Liver (tissue), 9 donors: ENCODE data around the gene OTUD1. TPM values are rescaled to one million over a fixed set of nuclear protein-coding genes. Genes with fewer than 3 reads are reported as not detected.

ENCODE experiments used
- DNase-seq: peaks from one replicate; pipeline ENCODE4 v3.0.0-alpha.2; 2017; ENCODE audit warnings: low spot score
- H3K27ac ChIP-seq, 2 donors: one replicate each; pipeline ENCODE4 v1.7.0; 2013; ENCODE audit warnings: inconsistent platforms in 2 of 2, low read length in 2 of 2, control low read depth in 1 of 2, low read depth in 1 of 2, mild to moderate bottlenecking in 1 of 2
- H3K27me3 ChIP-seq, 4 donors: one replicate each; pipeline versions ENCODE4 v1.6.1 to v1.7.0; 2013; ENCODE audit warnings: low read length in 3 of 4, inconsistent platforms in 1 of 4, mild to moderate bottlenecking in 1 of 4, moderate library complexity in 1 of 4; ENCODE audit not compliant: control insufficient read depth in 4 of 4, insufficient read depth in 4 of 4
- H3K36me3 ChIP-seq, 4 donors: one replicate each; pipeline versions ENCODE4 v1.6.1 to v1.7.0; 2013; ENCODE audit warnings: low read length in 3 of 4, mild to moderate bottlenecking in 3 of 4, low read depth in 1 of 4, moderate library complexity in 1 of 4; ENCODE audit not compliant: control insufficient read depth in 4 of 4, insufficient read depth in 3 of 4
- H3K4me1 ChIP-seq, 4 donors: one replicate each; pipeline versions ENCODE4 v1.6.1 to v1.7.0; 2013; ENCODE audit warnings: low read length in 3 of 4, mild to moderate bottlenecking in 3 of 4, moderate library complexity in 1 of 4; ENCODE audit not compliant: control insufficient read depth in 4 of 4, insufficient read depth in 4 of 4
- H3K4me3 ChIP-seq, 3 donors: one replicate each; pipeline versions ENCODE4 v1.6.1 to v1.7.0; 2013; ENCODE audit warnings: low read length in 3 of 3, control low read depth in 1 of 3, low read depth in 1 of 3, mild to moderate bottlenecking in 1 of 3
- H3K9ac ChIP-seq, 2 donors: one replicate each; pipeline ENCODE4 v1.7.0; 2013; ENCODE audit warnings: low read length in 2 of 2, mild to moderate bottlenecking in 2 of 2, moderate library complexity in 2 of 2, control low read depth in 1 of 2, low read depth in 1 of 2
- H3K9me3 ChIP-seq, 4 donors: one replicate each; pipeline versions ENCODE4 v1.6.1 to v1.7.0; 2013; ENCODE audit warnings: low read length in 3 of 4; ENCODE audit not compliant: control insufficient read depth in 4 of 4
- CTCF ChIP-seq: fragments of 150-350 bp; IDR thresholded peaks from 2 replicates; pipeline ENCODE4 v1.5.1; 2017; ENCODE audit warnings: improper control_type of control experiment, low read depth, low read length; ENCODE audit not compliant: missing input control
- EGR1 ChIP-seq, 2 donors: IDR thresholded peaks; 2 replicates each; pipeline ENCODE4 v1.6.1; 2016 to 2018; ENCODE audit warnings: antibody characterized with exemption in 2 of 2, low read depth in 2 of 2
- FOXA1 ChIP-seq: IDR thresholded peaks from 2 replicates; pipeline ENCODE4 v1.6.1; 2016; ENCODE audit warnings: antibody characterized with exemption
- FOXA2 ChIP-seq: IDR thresholded peaks from 2 replicates; pipeline ENCODE4 v1.6.1; 2016; ENCODE audit warnings: antibody characterized with exemption
- GABPA ChIP-seq, 2 donors: IDR thresholded peaks in 1 of 2; conservative IDR thresholded peaks in 1 of 2; 2 replicates each; pipeline ENCODE4 v1.6.1; 2016; ENCODE audit warnings: antibody characterized with exemption in 2 of 2, mild to moderate bottlenecking in 1 of 2, moderate library complexity in 1 of 2
- HNF4A ChIP-seq, 2 donors: conservative IDR thresholded peaks; 2 replicates each; pipeline ENCODE4 v1.6.1; 2016; ENCODE audit warnings: antibody characterized with exemption in 2 of 2, mild to moderate bottlenecking in 2 of 2
- HNF4G ChIP-seq: IDR thresholded peaks from 2 replicates; pipeline ENCODE4 v1.6.1; 2016; ENCODE audit warnings: antibody characterized with exemption
- JUND ChIP-seq, 2 donors: IDR thresholded peaks; 2 replicates each; pipeline ENCODE4 v1.6.1; 2016; ENCODE audit warnings: antibody characterized with exemption in 2 of 2
- NR2F2 ChIP-seq: IDR thresholded peaks from 2 replicates; pipeline ENCODE4 v1.6.1; 2016; ENCODE audit warnings: antibody characterized with exemption
- RAD21 ChIP-seq, 2 donors: IDR thresholded peaks; 2 replicates each; pipeline ENCODE4 v1.6.1; 2016; ENCODE audit warnings: antibody characterized with exemption in 2 of 2, mild to moderate bottlenecking in 2 of 2
- RXRA ChIP-seq, 2 donors: IDR thresholded peaks; 2 replicates each; pipeline ENCODE4 v1.6.1; 2017 to 2018; ENCODE audit warnings: antibody characterized with exemption in 2 of 2, mild to moderate bottlenecking in 1 of 2
- SP1 ChIP-seq: IDR thresholded peaks from 2 replicates; pipeline ENCODE4 v1.6.1; 2018; ENCODE audit warnings: antibody characterized with exemption, mild to moderate bottlenecking
- TAF1 ChIP-seq: conservative IDR thresholded peaks from 2 replicates; pipeline ENCODE4 v1.6.1; 2016; ENCODE audit warnings: antibody characterized with exemption, mild to moderate bottlenecking
- ZBTB33 ChIP-seq: IDR thresholded peaks from 2 replicates; pipeline ENCODE4 v1.6.1; 2016; ENCODE audit warnings: antibody characterized with exemption
- WGBS: extraction: QIAGEN DNeasy Blood & Tissue Kit; methylation state at CpG from one replicate; pipeline ENCODE4 v1.1.7; 2013; 5-methylcytosine and 5-hydroxymethylcytosine counted together
- polyA plus RNA-seq, 2 donors: library from polyadenylated mRNA; stranded (reverse) in 1 of 2; unstranded in 1 of 2; fragments of 200-250 nt in 1 of 2; fragments of >200 nt in 1 of 2; fragmentation: Nextera tagmentation in 1 of 2; extraction: Ambion mirVana in 1 of 2; gene quantifications; one replicate each; pipeline versions ENCODE4 v1.2.1 to v1.2.3, GENCODE V29; 2013 to 2015
- total RNA-seq, 2 donors: library from RNA; depleted of rRNA; stranded (reverse); fragments of >200 nt; gene quantifications; one replicate each; pipeline ENCODE4 v1.2.3, GENCODE V29; 2014
- TF ChIP-seq, protein P1 (sequence below): IDR thresholded peaks from 2 replicates; pipeline ENCODE4 v1.6.1; 2016; ENCODE audit warnings: antibody characterized with exemption
- TF ChIP-seq, protein P2 (sequence below): IDR thresholded peaks from 2 replicates; pipeline ENCODE4 v1.6.1; 2016; ENCODE audit warnings: antibody characterized with exemption
- TF ChIP-seq, protein P3 (sequence below): IDR thresholded peaks from 2 replicates; pipeline ENCODE4 v1.6.1; 2016; ENCODE audit warnings: antibody characterized with exemption, mild to moderate bottlenecking
- donor health status: healthy.
- donor health status: healthy.
- donor health status: healthy.
- donor health status: healthy.
- donor health status: healthy.

The OTUD1 gene
- total and polyA plus RNA-seq, 4 donors, result 1.5 to 5.9 (median 2.9) TPM

DNA sequence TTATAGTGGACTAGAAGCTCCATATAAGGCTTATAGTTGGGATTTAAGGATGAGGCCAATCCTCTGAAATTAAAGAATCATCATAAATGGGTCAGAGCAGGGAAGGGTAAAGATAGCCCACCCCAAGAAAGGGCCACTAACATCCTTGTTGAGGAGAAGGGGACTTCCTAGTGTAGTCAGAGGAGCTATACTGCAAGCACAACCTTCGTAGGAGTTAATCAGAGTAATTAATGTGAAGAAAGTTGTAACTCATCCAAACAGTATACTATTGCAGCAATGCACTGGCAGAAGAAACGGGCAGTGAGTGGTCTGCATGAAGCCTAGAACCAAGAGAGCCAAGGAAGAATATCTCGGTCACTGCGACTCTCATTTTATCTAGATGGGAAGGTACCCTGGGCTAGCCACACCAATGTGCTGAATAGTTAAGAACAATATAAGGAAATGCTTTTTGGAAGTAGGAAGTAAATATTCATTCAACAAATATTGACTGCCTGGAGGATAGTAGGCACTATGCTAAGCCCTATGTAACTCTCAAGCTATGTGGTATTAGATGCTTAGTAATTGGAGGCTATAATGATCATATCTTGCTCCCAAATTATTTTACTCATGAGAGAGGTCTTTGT, 13.3 kb downstream of the OTUD1 start:
- Histone ChIP-seq H3K9ac (no peak overlapping the region), H3K4me3 (no peak overlapping the region), H3K27me3 (no peaks in the 10 kb centered on the region), H3K9me3 (no peaks in the 10 kb centered on the region), H3K4me1 (peaks cover 0 to 3% (median 0%) of the 10 kb centered on the region in 4 donors), H3K36me3 (no peaks in the 10 kb centered on the region), H3K27ac (no peak overlapping the region)
- no peak for DNase-seq
- no peak for TF ChIP-seq HNF4G
- TF ChIP-seq, protein P1, sequence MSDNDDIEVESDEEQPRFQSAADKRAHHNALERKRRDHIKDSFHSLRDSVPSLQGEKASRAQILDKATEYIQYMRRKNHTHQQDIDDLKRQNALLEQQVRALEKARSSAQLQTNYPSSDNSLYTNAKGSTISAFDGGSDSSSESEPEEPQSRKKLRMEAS, result no peak
- TF ChIP-seq, protein P2, sequence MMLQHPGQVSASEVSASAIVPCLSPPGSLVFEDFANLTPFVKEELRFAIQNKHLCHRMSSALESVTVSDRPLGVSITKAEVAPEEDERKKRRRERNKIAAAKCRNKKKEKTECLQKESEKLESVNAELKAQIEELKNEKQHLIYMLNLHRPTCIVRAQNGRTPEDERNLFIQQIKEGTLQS, result no peak
- no peak for TF ChIP-seq RXRA (IDR thresholded peaks at IDR 0.05)
- TF ChIP-seq, protein P3, sequence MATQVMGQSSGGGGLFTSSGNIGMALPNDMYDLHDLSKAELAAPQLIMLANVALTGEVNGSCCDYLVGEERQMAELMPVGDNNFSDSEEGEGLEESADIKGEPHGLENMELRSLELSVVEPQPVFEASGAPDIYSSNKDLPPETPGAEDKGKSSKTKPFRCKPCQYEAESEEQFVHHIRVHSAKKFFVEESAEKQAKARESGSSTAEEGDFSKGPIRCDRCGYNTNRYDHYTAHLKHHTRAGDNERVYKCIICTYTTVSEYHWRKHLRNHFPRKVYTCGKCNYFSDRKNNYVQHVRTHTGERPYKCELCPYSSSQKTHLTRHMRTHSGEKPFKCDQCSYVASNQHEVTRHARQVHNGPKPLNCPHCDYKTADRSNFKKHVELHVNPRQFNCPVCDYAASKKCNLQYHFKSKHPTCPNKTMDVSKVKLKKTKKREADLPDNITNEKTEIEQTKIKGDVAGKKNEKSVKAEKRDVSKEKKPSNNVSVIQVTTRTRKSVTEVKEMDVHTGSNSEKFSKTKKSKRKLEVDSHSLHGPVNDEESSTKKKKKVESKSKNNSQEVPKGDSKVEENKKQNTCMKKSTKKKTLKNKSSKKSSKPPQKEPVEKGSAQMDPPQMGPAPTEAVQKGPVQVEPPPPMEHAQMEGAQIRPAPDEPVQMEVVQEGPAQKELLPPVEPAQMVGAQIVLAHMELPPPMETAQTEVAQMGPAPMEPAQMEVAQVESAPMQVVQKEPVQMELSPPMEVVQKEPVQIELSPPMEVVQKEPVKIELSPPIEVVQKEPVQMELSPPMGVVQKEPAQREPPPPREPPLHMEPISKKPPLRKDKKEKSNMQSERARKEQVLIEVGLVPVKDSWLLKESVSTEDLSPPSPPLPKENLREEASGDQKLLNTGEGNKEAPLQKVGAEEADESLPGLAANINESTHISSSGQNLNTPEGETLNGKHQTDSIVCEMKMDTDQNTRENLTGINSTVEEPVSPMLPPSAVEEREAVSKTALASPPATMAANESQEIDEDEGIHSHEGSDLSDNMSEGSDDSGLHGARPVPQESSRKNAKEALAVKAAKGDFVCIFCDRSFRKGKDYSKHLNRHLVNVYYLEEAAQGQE, result no peak
- no peak for TF ChIP-seq HNF4A (conservative IDR thresholded peaks at IDR 0.05)
- 86% methylated on average over 4 of the region's 4 CpGs for WGBS

- H3K9me3 ChIP-seq, result no peaks in the 10 kb centered on the region
- peaks cover 0 to 2% (median 0%) of the 10 kb centered on the region in 4 donors for H3K4me1 ChIP-seq
- no peak overlapping the region for H3K9ac ChIP-seq
- no peak overlapping the region for H3K4me3 ChIP-seq
- TF ChIP-seq SP1 (no peak), EGR1 (IDR thresholded peaks at IDR 0.05; ENCODE audit: low read depth in 2 of 2) (no peak), CTCF (no peak), HNF4A (conservative IDR thresholded peaks at IDR 0.05) (no peak), RAD21 (IDR thresholded peaks at IDR 0.05) (no peak), TAF1 (no peak), RXRA (IDR thresholded peaks at IDR 0.05) (no peak), JUND (IDR thresholded peaks at IDR 0.05) (no peak), FOXA2 (no peak), ZBTB33 (no peak), NR2F2 (no peak), FOXA1 (no peak), HNF4G (no peak), GABPA (IDR thresholded peaks at IDR 0.05 in 1 of 2, conservative IDR thresholded peaks at IDR 0.05 in 1 of 2) (no peak)
- TF ChIP-seq, protein P3, result no peak
- TF ChIP-seq, protein P2, result no peak
- H3K27me3 ChIP-seq, result no peaks in the 10 kb centered on the region
- DNase-seq, result no peak
- no peak overlapping the region for H3K27ac ChIP-seq
- no peaks in the 10 kb centered on the region for H3K36me3 ChIP-seq
- 80% methylated on average over 4 of the region's 4 CpGs for WGBS
Observed at GRCh38 chr10:23453465-23453864, 14.6 kb downstream of the OTUD1 start.
